ENCODE data around the gene TACR1. TPM values are rescaled to one million over a fixed set of nuclear protein-coding genes. Genes with fewer than 3 reads are reported as not detected.

The TACR1 gene
- total and polyA plus RNA-seq, 2 of the 8 experiments (the other 6 are each of a cell fraction or from before 2014, with no cell fraction given): 0.09 to 0.37 TPM

GRCh38 chr2:75155115-75155514 lies 44.2 kb downstream of the TACR1 start:
- Histone ChIP-seq H3K79me1 (ENCODE audit: low read depth, low read length) (no peaks in the 10 kb centered on the region), H3K56ac (replicated peaks; ENCODE audit: insufficient read length, low read depth, low read length) (no peak overlapping the region), H4K91ac (replicated peaks; ENCODE audit: insufficient read length, low read length) (peak overlapping the region; percentile 1), H3K23me2 (ENCODE audit: low read depth, low read length) (no peaks in the 10 kb centered on the region), H3K14ac (ENCODE audit: insufficient read length) (no peak overlapping the region), H4K5ac (ENCODE audit: insufficient read length, low read depth, low read length) (no peak overlapping the region), H3K4me3 (ENCODE audit: extremely low read depth in 1 of 4, insufficient read depth in 2 of 4, low read depth in 3 of 4, low read length in 4 of 4) (no peak overlapping the region), H3K27me3 (replicated peaks in 1 of 4; ENCODE audit: control insufficient read depth in 3 of 4, extremely low read depth in 1 of 4, insufficient read depth in 3 of 4, low read length in 3 of 4) (no peaks in the 10 kb centered on the region), H3K23ac (ENCODE audit: insufficient read length) (no peak overlapping the region), H3K4ac (replicated peaks; ENCODE audit: insufficient read length, low read depth, low read length) (no peak overlapping the region), H2AK5ac (ENCODE audit: low read depth, low read length) (no peak overlapping the region), H3K79me2 (ENCODE audit: control insufficient read depth in 1 of 2, insufficient read depth in 2 of 2, low read length in 2 of 2) (no peaks in the 10 kb centered on the region), H2BK15ac (ENCODE audit: low read length) (no peak overlapping the region), H3K9ac (replicated peaks in 1 of 4; ENCODE audit: extremely low read depth in 1 of 4, low read depth in 3 of 4, low read length in 3 of 4) (no peak overlapping the region), H2BK12ac (ENCODE audit: low read depth, low read length) (no peak overlapping the region), H3K18ac (ENCODE audit: extremely low read depth, low read length) (no peak overlapping the region), H2BK5ac (ENCODE audit: low read depth, low read length) (no peak overlapping the region), H3K4me2 (ENCODE audit: insufficient read depth in 1 of 2, low read depth in 2 of 2, low read length in 2 of 2) (no peak overlapping the region), H4K8ac (ENCODE audit: extremely low read depth, insufficient read depth, low read length) (no peak overlapping the region), H2AFZ (ENCODE audit: low read length) (no peak overlapping the region), H2BK20ac (ENCODE audit: low read length) (no peak overlapping the region), H3K9me3 (ENCODE audit: insufficient read depth in 2 of 2, low read depth in 1 of 2, low read length in 1 of 2) (no peaks in the 10 kb centered on the region), H3K36me3 (ENCODE audit: control insufficient read depth in 2 of 4, insufficient read depth in 4 of 4, low read length in 3 of 4) (no peaks in the 10 kb centered on the region), H2BK120ac (replicated peaks; ENCODE audit: low read depth, low read length) (no peak overlapping the region), H4K20me1 (replicated peaks in 1 of 2; ENCODE audit: control insufficient read depth in 1 of 2, insufficient read depth in 2 of 2, low read length in 2 of 2) (no peaks in the 10 kb centered on the region), H3K4me1 (replicated peaks in 1 of 4; ENCODE audit: control insufficient read depth in 3 of 4, insufficient read depth in 4 of 4, low read length in 3 of 4) (peaks cover 4 to 10% (median 4%) of the 10 kb centered on the region in 4 experiments; a peak in 6 of 7 replicates), H3K27ac (ENCODE audit: low read depth, low read length) (no peak overlapping the region)
- 85% methylated on average over 3 of the region's 3 CpGs; no CpG with 5 or more reads in 1 of the 2 experiments for WGBS, 2 experiments (ENCODE audit: extremely low coverage in 1 of 2, insufficient coverage in 1 of 2, insufficient read length in 1 of 2, insufficient replicate concordance in 2 of 2, low coverage in 1 of 2, low lambda C conversion rate in 2 of 2, missing lambda C conversion rate in 1 of 2)
- ChIA-PET CTCF (ENCODE audit: partially characterized antibody) (interaction anchor here (0.6 to 2.9 kb wide), 15 partner anchors 13 to 1342 kb away, joined by 3 to 16 read pairs (median 3); partner anchors contain the start of gene TACR1), POLR2A (ENCODE audit: partially characterized antibody) (interaction anchor here (0.7 to 1.1 kb wide), 2 partner anchors 12 to 27 kb away, joined by 3 read pairs; no protein-coding TSS in a partner anchor)
- no peak for DNase-seq (ENCODE audit: low read depth in 1 of 2, low spot score in 2 of 2)
- no peak for FAIRE-seq
- TF ChIP-seq CHD2 (IDR thresholded peaks at IDR 0.05; ENCODE audit: low read length) (no peak), CTBP2 (IDR thresholded peaks at IDR 0.05; ENCODE audit: borderline replicate concordance, insufficient read depth, insufficient read length, low read length) (no peak), BACH1 (IDR thresholded peaks at IDR 0.05; ENCODE audit: low read length) (no peak), RBBP5 (IDR thresholded peaks at IDR 0.05; ENCODE audit: borderline replicate concordance, low read depth, low read length) (no peak), HDAC2 (IDR thresholded peaks at IDR 0.05; ENCODE audit: borderline replicate concordance in 1 of 2, low read depth in 2 of 2, low read length in 2 of 2) (no peak)

Measured in H1 (cell line).